ENCODE measurements around the gene C12orf76.

DNA sequence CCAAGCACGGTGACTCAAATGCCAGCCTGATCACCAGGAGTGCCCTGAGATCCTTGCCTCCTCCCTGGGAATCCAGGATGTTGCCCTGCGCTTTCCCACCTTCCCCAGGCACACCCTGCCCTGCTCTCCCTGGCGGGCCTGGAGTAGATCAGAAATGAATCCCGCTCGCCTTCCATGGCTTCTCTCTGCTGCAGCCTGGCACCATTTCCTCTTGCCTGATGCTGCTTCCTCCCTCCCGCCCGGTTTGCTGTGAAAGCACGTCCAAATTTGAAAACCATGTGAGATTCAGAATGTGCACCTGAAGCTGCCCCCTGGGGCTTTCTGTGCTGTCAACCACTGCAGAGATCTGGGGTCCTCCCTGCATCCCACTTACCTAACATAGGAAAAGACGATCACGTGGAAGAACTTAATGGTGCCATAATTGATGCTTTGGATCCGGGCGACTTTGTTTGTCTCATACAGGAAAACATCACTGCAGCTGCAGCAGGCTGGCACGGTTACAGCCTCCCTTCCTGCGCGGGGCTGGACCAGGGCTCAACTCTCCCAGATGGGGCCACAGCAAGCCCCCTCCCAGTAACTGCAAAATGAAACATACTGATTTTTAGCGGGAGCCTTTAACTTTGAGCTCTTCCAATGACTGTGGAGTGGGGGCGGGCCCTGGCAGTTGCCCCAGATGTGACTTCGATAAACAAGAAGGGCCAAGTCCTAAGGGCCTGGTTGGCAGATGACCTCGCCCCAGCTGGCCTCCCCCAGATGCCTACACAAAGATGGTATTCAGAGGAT is 24.9 kb upstream of the C12orf76 start:
- TF ChIP-seq CTCF (conservative IDR thresholded peaks at IDR 0.05) (no peak), ZFX (IDR thresholded peaks at IDR 0.05) (no peak)
